Sigmoid colon (tissue), 7 donors: ENCODE data around the gene TKTL1. TPM values are rescaled to one million over a fixed set of nuclear protein-coding genes. Genes with fewer than 3 reads are reported as not detected.

Experiments used
- DNase-seq: peaks from one replicate; pipeline ENCODE4 v3.0.0-alpha.2; 2019
- H3K27ac ChIP-seq, 4 donors: fragments of 200-600 bp; sonication (generic); one replicate each; pipeline ENCODE4 v1.5.1; 2016 to 2019; ENCODE audit warnings: mild to moderate bottlenecking in 1 of 4
- H3K27me3 ChIP-seq, 3 donors: fragments of 200-600 bp; sonication (generic); one replicate each; pipeline ENCODE4 v1.5.1; 2019; ENCODE audit warnings: mild to moderate bottlenecking in 1 of 3
- H3K36me3 ChIP-seq, 4 donors: fragments of 200-600 bp; sonication (generic); one replicate each; pipeline ENCODE4 v1.5.1; 2016 to 2019
- H3K4me1 ChIP-seq, 4 donors: fragments of 200-600 bp; sonication (generic); one replicate each; pipeline ENCODE4 v1.5.1; 2017 to 2019
- H3K4me3 ChIP-seq, 4 donors: fragments of 200-600 bp; sonication (generic); one replicate each; pipeline ENCODE4 v1.5.1; 2017 to 2019; ENCODE audit warnings: mild to moderate bottlenecking in 2 of 4, moderate library complexity in 1 of 4
- H3K9me3 ChIP-seq, 4 donors: fragments of 200-600 bp in 3 of 4; sonication (generic) in 3 of 4; one replicate each; pipeline versions ENCODE4 v1.5.1 to v1.6.1; 2013 to 2019
- CTCF ChIP-seq, 4 experiments: fragments of 450-650 bp in 3 of 4; fragments of 200-600 bp in 1 of 4; IDR thresholded peaks; one replicate each; pipeline ENCODE4 v1.5.1; 2016 to 2019; ENCODE audit warnings: antibody characterized with exemption in 4 of 4, mild to moderate bottlenecking in 3 of 4, moderate library complexity in 2 of 4
- EP300 ChIP-seq, 4 donors: sonication (generic); formaldehyde crosslinking; IDR thresholded peaks; one replicate each; pipeline ENCODE4 v1.6.1; 2017; ENCODE audit warnings: antibody characterized with exemption in 4 of 4
- POLR2A ChIP-seq, 2 donors: fragments of 450-650 bp; IDR thresholded peaks; one replicate each; pipeline ENCODE4 v1.6.1; 2016; ENCODE audit warnings: antibody characterized with exemption in 2 of 2, mild to moderate bottlenecking in 2 of 2, moderate library complexity in 2 of 2
- POLR2AphosphoS5 ChIP-seq, 4 donors: sonication (generic); formaldehyde crosslinking; IDR thresholded peaks; one replicate each; pipeline ENCODE4 v1.6.1; 2017; ENCODE audit warnings: antibody characterized with exemption in 4 of 4
- WGBS, 2 donors: extraction: QIAGEN DNeasy Blood & Tissue Kit; methylation state at CpG; one replicate each; pipeline ENCODE4 v1.1.7; 2013; 5-methylcytosine and 5-hydroxymethylcytosine counted together
- intact Hi-C: fragments of 100-400 bp; cut with DNase I; formaldehyde crosslinking; loops from one replicate; pipeline ENCODE4 v1.15.1; 2023
- polyA plus RNA-seq, 3 donors: library from polyadenylated mRNA; stranded (reverse); fragments of 200-250 nt; gene quantifications; one replicate each; pipeline ENCODE4 v1.2.3, GENCODE V29; 2013
- total RNA-seq, 4 donors: library from RNA; depleted of rRNA; stranded (reverse); fragments of >200 nt; gene quantifications; one replicate each; pipeline ENCODE4 v1.1.0, GENCODE V29; 2016
- donor health status: healthy with polysubstance abuse.
- donor health status: Bipolar disorder and iron deficiency.
- donor health status: healthy.

The TKTL1 gene
- total and polyA plus RNA-seq, 7 donors: under 0.01 to 0.31 TPM; not detected in 5

GRCh38 chrX:154327038-154327820, 31.6 kb downstream of the TKTL1 start:
- no peak for DNase-seq
- peaks cover 0 to 14% (median 1%) of the 10 kb centered on the region in 4 donors for H3K4me1 ChIP-seq
- 15 to 36% methylated on average over 11 of the region's 11 CpGs for WGBS, 2 donors

DNA sequence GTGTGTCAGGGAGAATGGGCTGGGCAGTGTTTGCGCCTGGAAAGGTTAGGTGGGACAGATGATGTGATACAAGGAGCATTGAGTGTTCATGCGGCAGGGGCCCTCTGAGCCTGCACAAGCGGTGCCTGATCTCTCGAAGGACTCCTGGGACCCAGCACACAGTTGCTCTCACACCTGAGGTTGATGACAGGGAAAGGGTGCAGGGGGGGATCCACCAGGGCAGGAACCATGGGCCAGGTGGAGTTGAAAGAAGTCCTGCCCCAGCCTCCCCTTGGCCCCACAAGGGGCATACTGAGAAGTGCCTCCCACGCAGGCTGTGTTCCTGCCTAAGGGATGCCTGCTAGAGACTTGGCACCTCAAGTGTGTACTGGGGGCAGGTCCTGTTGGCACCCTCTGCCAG, 33.1 kb downstream of the TKTL1 start:
- intact Hi-C loops: no loop called here
- H3K4me1 ChIP-seq: peaks cover 0 to 14% (median 1%) of the 10 kb centered on the region in 4 donors
- H3K27me3 ChIP-seq: no peaks in the 10 kb centered on the region
- TF ChIP-seq POLR2A (IDR thresholded peaks at IDR 0.05) (no peak), EP300 (IDR thresholded peaks at IDR 0.05) (no peak), CTCF (IDR thresholded peaks at IDR 0.05) (no peak), POLR2AphosphoS5 (IDR thresholded peaks at IDR 0.05) (no peak)
- H3K27ac ChIP-seq: no peak overlapping the region
- 95% methylated on average over 5 of the region's 5 CpGs for WGBS, 2 donors
- H3K9me3 ChIP-seq: no peaks in the 10 kb centered on the region
- no peaks in the 10 kb centered on the region for H3K36me3 ChIP-seq
- no peak for DNase-seq
- H3K4me3 ChIP-seq: no peak overlapping the region

More at GRCh38 chrX:154327038-154327820, 31.6 kb downstream of the TKTL1 start:
- H3K9me3 ChIP-seq: no peaks in the 10 kb centered on the region
- no peaks in the 10 kb centered on the region for H3K36me3 ChIP-seq
- H3K27ac ChIP-seq: no peak overlapping the region
- no peak for TF ChIP-seq CTCF (IDR thresholded peaks at IDR 0.05)
- no peak overlapping the region for H3K4me3 ChIP-seq
- intact Hi-C loops: no loop called here
- no peaks in the 10 kb centered on the region for H3K27me3 ChIP-seq

DNA sequence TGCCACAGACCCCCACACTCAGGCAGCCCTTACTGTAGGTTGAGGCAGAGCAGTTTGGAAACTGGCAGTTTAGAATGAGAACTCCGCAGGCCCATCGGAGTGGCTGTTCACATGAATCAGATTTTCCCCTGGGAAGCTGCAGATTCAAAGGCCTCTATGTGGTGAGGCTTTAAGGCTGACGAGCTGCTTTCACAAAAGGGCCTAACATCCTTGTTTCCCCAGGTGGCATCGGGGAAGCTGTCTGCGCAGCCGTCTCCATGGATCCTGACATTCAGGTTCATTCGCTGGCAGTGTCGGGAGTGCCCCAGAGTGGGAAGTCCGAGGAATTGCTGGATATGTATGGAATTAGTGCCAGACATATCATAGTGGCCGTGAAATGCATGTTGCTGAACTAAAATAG, 33.7 kb downstream of the TKTL1 start:
- intact Hi-C loops: no loop called here
- Histone ChIP-seq H3K27me3 (no peaks in the 10 kb centered on the region), H3K9me3 (no peaks in the 10 kb centered on the region), H3K27ac (no peak overlapping the region), H3K4me1 (peaks cover 0 to 14% (median 1%) of the 10 kb centered on the region in 4 donors), H3K36me3 (no peaks in the 10 kb centered on the region), H3K4me3 (no peak overlapping the region)
- no peak for DNase-seq
- WGBS, 2 donors: 85 to 91% methylated on average over 10 of the region's 10 CpGs
- TF ChIP-seq POLR2AphosphoS5 (IDR thresholded peaks at IDR 0.05) (no peak), CTCF (IDR thresholded peaks at IDR 0.05) (no peak), POLR2A (IDR thresholded peaks at IDR 0.05) (no peak), EP300 (IDR thresholded peaks at IDR 0.05) (no peak)

GRCh38 chrX:154332561-154332960, 37.0 kb downstream of the TKTL1 start:
- intact Hi-C loops: no loop called here
- no peak overlapping the region for H3K4me3 ChIP-seq
- TF ChIP-seq POLR2AphosphoS5 (IDR thresholded peaks at IDR 0.05): no peak
- no peak for TF ChIP-seq POLR2A (IDR thresholded peaks at IDR 0.05)
- DNase-seq: no peak
- H3K9me3 ChIP-seq: no peaks in the 10 kb centered on the region
- no peak overlapping the region for H3K27ac ChIP-seq
- H3K36me3 ChIP-seq: no peaks in the 10 kb centered on the region
- no peaks in the 10 kb centered on the region for H3K27me3 ChIP-seq
- no peaks in the 10 kb centered on the region for H3K4me1 ChIP-seq
- WGBS, 2 donors: 94 to 95% methylated on average over 29 of the region's 29 CpGs

DNA sequence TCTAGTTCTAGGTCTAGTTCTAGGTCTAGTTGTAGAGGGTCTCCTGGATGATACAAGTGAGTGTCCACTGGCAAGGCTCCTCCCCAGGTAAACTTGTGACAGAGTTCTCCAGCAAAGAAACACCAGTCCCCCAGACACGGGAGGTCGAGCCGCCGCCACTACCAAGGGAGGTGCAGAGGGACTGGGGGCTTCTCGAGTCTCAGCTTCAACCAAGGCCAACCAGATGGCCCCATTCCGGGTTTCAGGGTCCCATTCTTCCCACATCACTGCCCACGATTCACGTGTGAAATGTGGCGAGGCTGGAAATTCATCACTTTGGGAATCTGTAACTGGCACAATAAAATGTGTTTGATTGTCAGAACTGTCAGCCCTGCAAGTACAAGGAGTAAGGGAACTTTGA, 37.5 kb downstream of the TKTL1 start:
- intact Hi-C loops: no loop called here
- DNase-seq: no peak
- WGBS, 2 donors: 92 to 96% methylated on average over 9 of the region's 9 CpGs
- no peaks in the 10 kb centered on the region for H3K27me3 ChIP-seq
- no peak overlapping the region for H3K4me3 ChIP-seq
- H3K27ac ChIP-seq: no peak overlapping the region
- TF ChIP-seq POLR2A (IDR thresholded peaks at IDR 0.05) (no peak), POLR2AphosphoS5 (IDR thresholded peaks at IDR 0.05) (no peak), CTCF (IDR thresholded peaks at IDR 0.05) (no peak), EP300 (IDR thresholded peaks at IDR 0.05) (no peak)
- H3K4me1 ChIP-seq: no peaks in the 10 kb centered on the region
- H3K36me3 ChIP-seq: no peaks in the 10 kb centered on the region
- H3K9me3 ChIP-seq: no peaks in the 10 kb centered on the region
